ENCODE results near the gene HOXA6.

HOXA6 gene

DNA sequence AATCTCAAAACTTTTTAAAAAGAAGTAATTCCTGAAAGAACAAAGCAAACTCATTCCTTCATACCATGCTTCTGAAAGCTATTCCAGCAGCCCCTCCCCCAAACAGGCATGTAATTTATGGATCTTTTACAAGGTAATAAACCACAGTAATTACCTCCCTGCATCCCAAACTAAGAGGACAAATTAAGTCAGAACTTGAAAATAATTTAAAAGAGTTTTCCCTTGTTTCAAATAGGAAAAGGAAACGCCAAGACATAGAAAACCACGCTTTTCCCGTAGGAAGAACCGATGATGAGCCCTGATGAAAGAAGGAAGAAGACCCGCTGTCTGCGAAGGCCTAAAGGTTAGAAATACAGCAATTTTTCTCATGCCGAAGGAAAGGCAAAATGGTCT, 25.9 kb downstream of the HOXA6 start:
- no peak for DNase-seq (ENCODE audit: low spot score)

DNA sequence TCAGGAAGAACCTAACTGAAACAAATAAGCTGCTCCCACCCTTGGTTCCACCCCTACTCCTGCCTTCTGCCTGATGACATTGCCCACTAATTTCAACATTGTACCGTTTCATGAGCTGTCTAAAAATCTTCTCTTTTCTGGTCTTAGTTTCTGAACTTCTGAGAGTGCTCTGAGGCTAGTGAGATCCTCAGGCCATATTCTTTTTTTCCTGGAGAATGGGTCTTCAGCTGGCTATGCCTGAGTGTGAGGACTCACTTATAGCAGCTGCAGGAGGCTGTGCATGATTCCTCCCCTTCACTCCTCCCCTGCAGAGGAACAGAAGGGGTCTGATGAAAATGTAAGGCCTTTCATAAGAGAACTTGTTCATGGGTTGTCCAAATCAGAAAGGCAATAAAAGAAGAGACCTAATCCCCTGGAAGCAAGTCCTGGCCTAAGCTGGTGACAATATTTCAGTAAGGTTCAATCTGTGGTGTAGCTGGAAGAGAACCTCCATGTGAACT, 28.1 kb downstream of the HOXA6 start:
- DNase-seq (ENCODE audit: low spot score): no peak

DNA sequence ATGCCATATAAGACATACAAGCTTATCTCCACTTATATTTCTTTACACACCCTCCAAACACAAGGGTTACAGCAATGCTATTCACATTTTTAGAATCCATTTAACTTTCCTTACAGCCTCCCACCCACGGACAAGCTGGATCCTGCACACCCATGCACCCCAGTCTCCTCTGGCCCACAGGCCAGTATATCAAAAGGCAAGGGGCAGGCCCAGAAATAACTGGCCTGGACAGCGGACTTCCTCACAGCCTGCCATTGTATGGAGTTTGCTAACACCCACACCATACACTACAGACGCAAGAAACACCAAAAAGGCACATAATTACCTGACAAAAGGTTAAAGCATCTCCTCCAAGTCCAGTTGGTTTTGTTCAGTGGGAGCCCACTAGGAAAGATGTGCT, 29.0 kb downstream of the HOXA6 start:
- DNase-seq (ENCODE audit: low spot score): no peak

DNA sequence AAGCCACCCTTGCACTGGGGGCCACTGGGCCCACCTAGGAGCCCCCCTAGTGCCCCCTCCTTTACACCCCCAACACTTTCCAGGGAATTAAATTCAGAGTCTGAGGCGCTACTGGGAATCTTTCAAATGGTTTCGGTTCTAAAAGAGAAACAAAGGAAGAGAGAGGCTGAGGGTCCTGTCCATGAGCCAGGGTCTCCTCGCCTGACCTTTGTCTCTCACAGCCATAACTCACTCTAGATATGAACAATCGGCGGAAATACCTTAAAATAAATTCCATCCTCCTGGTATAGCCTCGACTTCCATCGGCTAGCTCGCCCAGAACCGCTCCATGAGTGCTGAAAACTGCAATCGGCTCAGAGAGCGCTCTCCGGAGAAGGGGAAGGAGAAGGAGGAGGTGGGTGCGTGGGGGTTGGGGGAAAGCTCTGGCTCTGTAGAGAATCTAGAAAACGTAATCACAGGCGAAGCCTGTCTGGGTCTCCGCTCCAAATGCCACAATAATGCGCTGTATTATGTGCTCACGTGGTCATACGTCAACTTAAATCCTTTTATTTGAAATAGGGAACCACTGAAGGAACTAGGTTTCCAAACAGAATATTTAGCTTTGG, 29.6 kb downstream of the HOXA6 start:
- peak; percentile 77 for DNase-seq (ENCODE audit: low spot score)

DNA sequence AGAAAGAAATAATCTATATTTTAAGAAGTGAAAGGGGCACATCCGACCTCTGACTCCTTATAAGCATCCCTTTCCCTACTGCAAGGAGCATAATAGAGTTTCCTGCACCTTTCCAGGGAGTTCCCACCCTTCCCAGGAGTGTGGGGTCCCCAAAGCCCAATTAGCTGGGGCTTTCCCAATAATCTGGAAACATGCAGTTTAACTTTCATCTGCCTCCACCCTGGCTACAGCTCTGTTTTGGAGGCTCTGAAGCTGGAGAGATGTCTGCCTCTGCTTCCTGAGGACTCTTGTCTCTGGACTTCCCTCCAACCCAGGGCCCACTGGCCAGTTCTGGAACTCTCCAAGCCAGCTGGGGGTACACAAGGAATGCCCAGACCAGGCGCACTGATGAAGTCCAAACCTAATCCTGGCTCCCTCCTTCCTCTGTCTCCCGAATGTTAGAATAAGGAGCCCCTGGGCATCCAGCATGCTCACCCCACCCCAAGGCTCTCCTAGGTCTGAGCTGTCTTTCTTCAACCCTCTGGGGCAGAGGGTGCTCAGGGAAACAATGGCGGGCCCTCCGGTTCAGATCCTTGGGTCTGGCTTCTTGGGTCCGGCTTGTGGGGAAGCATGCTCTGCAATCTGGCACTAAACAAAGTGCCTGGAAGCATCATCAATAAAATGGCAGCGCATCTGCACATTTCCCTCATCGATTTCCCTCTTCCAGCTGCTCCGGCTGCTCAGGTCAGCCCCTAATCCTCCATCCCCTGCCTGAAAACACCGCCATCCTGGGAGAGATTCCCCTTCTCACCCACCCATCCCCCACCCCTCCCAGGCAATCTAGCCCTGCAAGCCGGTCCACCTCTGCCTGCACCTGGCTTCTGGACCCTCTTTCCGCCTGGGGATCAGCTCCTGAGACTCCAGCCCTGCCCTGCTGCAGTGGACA, 30.4 kb downstream of the HOXA6 start:
- no peak for DNase-seq (ENCODE audit: low spot score)

DNA sequence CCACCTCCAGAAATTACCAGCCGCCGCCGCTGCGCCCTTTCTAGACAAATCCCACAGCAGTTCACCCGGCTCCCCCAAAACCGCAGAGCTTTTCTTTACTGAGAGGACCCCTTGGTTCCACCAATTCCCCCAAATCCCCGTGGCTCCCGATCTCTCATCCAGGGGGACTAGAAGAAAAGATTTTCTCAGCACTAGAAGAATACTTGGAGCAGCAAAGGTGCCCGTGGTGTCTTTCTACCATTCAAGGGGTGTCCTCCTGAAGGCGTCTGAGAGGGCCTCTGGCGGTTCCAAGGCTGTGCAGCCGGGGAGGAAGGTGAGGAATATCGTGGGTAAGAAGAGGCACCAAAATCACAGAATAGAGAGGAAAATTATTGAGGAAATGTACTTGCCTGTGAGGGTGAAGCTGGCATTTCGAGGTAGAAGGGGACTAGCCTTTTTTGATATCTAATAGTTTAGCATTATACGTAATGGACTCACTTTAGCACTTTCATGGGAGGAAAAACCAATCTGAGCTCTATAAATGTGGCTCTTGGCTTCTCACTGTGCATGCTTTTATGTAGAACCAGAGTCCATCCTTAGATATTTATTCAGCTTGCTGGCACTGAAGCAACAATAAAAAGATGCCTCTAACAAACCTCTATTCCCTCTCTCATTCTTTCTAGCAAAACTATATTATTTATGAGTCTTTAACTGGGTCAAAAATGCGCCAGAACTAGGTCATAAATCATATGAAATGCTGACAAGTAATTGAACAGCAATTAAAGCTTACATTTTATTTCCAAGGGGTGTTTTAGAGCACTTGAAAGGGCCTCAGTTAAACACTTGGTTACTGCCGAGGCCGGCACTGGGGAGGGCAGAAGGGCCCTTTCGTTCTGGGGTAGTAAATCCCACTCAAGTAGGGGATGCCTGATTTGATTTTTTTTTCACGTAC, 31.3 kb downstream of the HOXA6 start:
- DNase-seq (ENCODE audit: low spot score): no peak

DNA sequence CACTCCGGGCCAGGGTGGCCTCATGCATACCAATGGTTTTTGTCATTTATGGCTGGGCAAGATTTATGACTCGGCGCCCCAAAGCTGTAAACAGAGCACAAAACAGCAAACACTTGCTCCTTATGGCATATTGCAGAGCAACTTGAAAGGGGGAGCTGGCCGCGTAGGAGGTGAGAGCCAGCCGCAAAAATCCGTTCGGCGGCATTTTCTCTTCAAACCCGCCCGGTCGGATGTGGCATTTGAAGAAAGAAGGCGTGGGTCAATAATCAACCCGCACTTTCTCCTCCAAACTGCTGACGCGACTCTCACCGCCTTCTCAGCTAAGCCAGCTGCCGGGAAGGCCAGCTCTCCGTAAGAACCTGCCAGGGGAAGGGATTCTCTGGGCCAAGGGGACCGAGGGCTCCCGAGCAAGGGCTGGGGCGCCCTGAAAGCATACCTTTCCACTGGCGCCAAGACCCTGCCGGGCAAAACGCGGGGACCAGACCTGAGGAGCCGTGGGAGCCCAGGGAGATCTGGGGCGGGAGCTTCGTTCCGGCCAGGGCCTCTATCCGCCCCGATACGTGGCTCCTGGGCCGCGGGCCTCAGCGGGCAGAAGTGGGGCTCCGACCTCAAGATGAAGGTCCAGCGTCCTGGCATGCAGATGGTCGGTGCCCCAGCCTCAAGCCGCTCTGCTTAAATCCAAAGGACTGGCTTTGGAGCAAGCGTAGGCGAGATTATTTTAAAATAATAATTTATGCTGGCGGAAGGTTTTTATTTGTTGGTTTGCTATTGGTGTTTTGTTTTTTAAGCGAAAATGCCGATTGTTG, 32.1 kb downstream of the HOXA6 start:
- peak; percentile 95 for DNase-seq (ENCODE audit: low spot score)

DNA sequence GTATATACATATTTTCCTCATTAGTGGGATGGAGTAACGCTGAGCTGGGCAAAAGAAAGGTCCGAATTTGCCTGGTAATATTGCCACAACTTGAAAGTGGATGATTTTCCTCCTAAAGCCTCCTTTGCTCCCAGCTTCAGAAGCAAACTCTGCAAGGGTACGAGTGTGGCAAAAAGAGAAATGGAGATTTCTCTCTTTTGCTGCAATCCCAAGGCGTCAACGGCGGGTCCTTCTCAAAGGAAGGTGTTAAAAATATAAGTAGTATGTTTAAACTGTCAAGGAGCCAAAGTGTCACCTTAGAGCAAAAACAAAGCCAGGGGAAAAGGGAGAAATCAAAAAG, 32.7 kb downstream of the HOXA6 start:
- no peak for DNase-seq (ENCODE audit: low spot score)

DNA sequence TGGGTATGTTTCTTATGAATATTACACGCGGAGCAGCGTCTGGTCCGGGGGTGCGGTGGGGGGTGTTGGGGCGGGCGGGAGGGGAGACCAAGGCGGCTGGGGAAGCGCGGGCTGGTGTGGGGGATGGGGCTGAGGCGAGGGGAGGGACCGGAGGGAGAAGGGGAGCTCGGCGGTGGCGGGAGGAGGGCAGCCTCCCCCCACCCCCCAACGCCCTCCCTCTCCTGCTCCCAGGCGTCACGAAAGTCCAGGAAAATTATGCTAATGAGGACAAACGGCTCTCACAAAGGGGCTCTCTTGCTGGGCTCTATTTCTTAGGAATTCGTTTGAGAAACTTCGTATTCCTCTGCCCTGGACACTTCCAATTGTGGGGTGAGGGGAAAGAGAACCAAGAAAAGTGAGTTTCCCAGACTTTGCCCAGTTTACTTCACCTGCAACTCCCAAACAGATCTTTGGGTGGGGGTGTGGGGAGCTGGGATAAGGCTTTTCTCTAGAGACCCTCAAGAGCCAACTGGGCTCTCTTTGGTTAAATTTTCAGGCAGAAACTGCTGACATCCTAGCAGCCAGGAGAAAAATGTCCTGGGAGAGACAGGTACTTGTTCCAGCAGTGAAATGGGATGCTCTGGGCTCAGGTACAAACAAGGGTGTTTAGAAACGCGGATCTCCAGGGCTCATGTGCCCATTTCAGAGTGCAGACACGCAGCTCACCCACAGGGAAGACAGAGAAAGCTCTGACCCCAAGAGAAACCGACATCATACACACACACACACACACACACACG, 33.4 kb downstream of the HOXA6 start:
- DNase-seq (ENCODE audit: low spot score): peak; percentile 78

DNA sequence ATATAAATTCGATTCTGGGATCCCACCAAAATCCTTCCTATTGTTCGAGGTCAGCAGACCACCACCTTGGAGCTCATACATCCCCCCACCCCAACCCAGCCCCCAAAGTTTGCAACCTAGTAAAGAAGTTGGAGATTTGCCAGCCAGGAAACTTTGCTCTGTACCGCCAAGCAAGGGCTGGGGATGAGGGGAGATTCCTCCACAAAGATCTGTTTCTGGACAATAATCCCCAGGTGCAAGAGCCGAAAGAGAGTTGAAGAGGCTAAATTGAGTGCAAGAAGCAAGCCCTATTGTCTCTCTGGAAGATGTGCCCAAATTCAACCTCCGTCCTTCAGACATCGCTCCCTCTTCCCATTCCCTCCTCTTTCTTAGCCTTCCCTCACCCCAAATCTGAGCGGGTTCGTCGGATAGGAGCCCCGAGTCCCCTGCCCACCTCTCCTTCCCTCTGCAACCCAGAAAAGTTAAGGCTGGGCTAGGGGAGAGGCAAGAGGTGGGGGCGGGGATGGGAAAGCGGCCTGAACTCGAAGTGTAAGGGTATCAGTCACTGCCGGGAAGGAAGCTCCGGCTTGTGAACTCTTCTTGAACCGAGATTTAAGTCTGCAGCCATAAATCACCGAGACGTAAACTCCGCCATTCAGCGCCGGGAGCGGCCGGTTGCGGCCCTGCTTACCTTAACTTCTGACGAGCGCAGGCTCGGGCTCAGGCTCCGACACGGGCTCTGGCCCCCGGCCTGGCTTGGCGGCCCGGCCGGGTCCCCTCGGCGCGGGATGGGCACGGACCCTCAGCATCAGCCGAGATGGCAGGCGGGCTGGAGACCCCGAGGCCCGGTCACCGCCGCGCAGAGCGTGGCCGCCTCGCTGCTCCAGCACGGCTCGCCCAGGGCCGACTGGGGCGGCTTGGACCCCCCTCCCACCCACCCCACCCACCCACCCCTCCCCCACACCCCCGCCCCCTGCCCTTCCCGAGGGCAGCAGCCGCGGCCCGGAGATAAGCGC, 34.3 kb downstream of the HOXA6 start:
- peak; percentile 83 for DNase-seq (ENCODE audit: low spot score)

DNA sequence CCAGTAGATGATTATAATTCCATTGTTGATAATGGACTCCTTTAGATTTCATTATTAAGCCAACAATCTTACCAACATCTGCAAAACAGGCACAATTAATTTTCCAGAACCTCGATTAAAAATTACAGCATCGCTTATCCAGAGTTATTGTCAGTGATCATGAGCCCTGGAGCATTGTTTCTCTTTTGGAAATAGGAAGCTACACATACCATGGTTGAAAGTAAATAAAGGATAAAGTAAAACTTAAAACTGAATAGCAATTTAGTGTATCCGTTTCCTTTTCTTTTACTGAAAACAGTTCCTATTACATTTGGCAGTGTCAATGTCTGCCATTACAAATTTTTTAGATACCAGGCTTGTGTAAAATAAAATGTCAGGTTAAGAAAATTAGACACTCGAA, 35.2 kb downstream of the HOXA6 start:
- peak; percentile 13 for DNase-seq (ENCODE audit: low spot score)

DNA sequence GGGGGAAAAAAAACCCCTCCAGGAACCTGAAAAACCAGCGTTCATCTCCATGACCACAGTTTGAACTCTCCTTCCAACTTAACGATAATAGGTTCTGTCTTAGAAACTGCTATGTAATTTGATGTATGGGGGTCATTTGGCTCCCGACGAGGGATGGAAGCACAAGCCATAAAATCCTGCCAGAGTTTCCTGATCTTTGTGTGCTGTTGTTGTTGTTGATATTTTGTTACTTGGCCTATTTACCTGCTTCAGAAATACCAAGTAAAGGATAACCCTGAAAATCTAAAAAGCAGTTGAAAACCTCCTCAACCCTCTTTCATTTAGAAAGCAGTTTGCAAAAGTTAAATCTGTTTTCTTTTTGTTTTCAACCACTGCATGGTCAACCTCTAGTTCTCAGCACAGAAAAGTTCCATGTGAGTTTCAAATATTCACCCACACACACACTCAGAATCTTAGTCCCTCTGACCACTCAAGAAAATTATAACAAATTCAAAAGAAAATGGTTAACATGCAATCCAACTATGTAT, 35.8 kb downstream of the HOXA6 start:
- no peak for DNase-seq (ENCODE audit: low spot score)

DNA sequence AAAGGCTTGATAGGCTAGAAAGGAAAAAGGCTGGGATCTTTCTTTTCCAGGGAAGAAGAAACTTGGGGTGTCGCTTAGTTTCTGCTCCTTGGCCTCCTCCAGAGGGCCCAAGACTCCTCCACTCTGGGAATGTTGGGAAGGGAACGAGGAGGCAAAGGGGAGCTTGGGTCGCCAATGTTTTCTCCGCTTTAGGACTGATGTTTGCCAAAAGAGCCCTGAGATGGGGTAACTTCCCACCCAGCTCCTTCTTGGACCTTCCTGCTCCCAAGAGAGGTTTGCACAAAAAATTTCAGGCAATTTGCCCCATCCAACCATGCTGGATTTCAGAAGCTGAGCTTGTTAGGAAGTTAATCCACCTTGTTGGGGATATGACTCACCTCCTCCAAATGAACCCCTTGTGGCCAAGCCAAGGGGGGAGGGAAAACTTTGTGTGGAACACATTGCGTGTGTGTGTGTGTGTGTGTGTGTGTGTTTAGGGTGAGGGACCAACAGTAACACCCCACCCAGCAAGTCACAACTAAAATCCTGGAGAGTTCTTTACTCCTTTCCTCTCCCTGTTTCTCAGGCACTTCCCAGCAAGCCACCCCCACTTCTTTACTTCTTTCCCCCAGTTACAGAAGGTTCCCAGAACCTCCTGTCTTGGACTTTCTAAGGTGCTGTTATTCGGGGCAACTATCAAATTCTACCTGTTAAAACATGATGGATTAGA, 36.4 kb downstream of the HOXA6 start:
- peak; percentile 77 for DNase-seq (ENCODE audit: low spot score)

DNA sequence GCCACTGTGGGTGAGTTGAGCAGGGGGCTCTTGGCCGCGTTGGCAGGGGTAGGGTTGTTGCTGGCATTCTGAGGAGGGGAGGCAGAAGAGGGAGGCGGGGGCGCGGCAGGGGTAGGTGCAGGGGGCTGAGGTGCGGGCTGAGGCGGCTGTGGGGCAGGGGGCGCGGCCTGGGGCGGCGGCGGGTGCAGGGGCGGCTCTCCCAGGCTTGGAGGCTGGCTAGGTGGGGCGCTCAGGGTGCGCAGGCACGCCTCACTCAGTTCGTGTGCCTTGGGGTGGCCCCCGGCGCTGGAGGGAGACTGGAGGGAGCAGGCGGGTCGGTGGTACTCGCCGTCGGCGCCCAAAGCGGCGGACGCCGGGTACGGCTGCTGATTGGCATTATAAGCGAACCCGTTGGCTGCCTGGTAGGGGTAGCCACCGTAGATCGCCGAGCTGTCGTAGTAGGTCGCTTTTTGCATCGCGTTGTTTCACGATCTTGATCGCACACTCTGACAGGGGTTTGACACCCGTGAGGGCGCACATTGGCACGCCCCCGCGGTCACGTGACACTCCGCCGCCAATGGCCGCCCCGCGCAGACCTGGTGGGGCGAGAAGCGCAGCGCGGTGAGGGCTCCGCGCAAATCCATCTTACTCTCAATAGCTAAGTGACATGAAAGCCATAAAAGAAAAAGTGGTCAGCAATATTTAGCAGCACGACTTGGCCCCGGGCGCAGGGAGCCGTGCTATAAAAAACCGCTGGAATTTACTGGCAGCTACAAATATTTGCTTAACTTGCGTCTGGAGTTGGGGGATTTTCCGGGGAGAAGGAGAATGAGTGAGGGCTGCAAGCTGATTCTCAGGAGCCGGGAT, 37.2 kb downstream of the HOXA6 start:
- peak; percentile 79 for DNase-seq (ENCODE audit: low spot score)

DNA sequence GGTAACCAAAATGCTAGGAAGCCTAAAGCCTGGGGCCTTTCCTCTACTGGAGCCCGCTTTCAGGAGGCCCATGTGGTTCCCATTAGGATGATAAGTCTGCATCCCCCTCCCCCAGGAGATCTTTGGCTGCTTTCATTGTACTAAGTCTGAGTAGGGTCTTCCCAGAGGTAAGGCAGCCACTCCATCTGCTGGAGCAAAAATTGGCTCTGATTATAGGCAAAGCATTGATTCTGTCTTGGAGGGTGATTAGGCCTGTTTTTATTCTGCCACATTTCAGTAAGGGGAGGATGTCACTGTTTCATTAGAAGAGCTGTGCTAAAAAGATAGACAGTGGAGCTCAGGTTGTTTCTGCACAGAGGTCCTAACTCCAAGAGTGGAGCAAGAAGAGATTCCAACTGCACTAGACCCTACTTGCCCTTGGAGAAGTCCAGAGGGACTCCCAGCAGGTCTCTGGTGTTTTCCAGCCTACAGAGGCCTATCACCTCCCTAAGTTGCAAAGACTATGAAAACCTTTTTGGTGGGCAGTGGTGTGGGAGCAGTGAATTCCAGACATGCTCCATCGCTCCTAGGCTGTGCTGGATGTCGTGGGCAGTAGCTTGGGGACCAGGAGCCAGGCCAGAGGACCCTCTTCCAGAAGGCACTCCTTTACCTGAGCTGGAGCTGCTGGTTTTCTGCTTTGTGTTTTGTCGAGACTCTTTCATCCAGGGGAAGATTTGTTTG, 37.9 kb downstream of the HOXA6 start:
- DNase-seq (ENCODE audit: low spot score): peak; percentile 14

DNA sequence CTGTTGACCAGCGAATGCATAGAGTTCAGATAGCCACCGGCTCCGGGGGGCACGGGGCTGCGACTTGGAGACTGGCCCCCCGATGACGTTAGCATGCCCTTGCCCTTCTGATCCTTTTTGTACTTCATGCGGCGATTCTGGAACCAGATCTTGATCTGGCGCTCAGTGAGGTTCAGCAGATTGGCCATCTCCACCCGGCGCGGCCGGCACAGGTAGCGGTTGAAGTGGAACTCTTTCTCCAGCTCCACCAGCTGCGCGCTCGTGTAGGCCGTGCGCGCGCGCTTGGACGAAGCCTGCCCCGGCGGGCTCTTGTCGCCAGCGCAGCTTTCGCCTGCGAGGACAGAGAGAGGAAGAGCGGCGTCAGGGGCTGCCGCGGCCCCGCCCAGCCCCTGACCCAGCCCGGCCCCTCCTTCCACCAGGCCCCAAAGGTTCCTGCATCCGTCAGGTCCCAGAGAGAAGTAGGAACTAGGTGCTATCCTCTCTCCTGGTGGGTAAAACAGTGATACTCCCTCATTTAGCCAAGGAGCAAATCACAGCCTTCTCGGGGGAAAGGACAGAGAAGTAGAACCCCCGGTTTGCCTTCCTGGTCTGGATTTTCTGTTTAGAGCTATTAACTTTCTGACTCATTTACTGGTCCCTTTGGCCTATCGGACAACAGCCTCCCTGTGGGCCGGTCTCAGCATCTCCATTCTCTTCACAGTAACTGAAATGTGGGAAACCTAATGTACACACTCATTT, 39.0 kb downstream of the HOXA6 start:
- DNase-seq (ENCODE audit: low spot score): peak; percentile 76

All from kidney tubule cell (primary cell).